Gastroesophageal sphincter (tissue), 4 donors: ENCODE data around the gene DUS1L. TPM values are rescaled to one million over a fixed set of nuclear protein-coding genes. Genes with fewer than 3 reads are reported as not detected.

ENCODE experiments used
- ATAC-seq: fragments of 150-250 bp; one replicate; pipeline ENCODE4 v1.9.1; 2016; ENCODE audit warnings: mild to moderate bottlenecking, moderate library complexity
- H3K27ac ChIP-seq, 4 donors: fragments of 200-600 bp; sonication (generic) in 3 of 4; 1 replicate in 3 of 4; 2 replicates in 1 of 4; pipeline ENCODE4 v1.5.1; 2016 to 2019
- H3K27me3 ChIP-seq: fragments of 200-600 bp; sonication (generic); one replicate; pipeline ENCODE4 v1.5.1; 2019
- H3K36me3 ChIP-seq, 2 donors: fragments of 200-600 bp; sonication (generic); one replicate each; pipeline ENCODE4 v1.5.1; 2019; ENCODE audit warnings: control low read depth in 1 of 2
- H3K4me1 ChIP-seq, 3 donors: fragments of 200-600 bp; sonication (generic); 1 replicate in 2 of 3; 2 replicates in 1 of 3; pipeline ENCODE4 v1.5.1; 2016 to 2019; ENCODE audit warnings: control low read depth in 2 of 3
- H3K4me3 ChIP-seq, 2 donors: fragments of 200-600 bp; sonication (generic); one replicate each; pipeline ENCODE4 v1.5.1; 2019; ENCODE audit warnings: mild to moderate bottlenecking in 1 of 2, moderate library complexity in 1 of 2
- H3K9me3 ChIP-seq, 3 donors: fragments of 200-600 bp; sonication (generic); one replicate each; pipeline ENCODE4 v1.5.1; 2017 to 2019; ENCODE audit warnings: control low read depth in 2 of 3
- EP300 ChIP-seq: sonication (generic); formaldehyde crosslinking; IDR thresholded peaks from one replicate; pipeline ENCODE4 v1.6.1; 2017; ENCODE audit warnings: antibody characterized with exemption, mild to moderate bottlenecking
- POLR2A ChIP-seq, 2 donors: fragments of 450-650 bp; IDR thresholded peaks; one replicate each; pipeline ENCODE4 v1.6.1; 2017; ENCODE audit warnings: antibody characterized with exemption in 2 of 2, mild to moderate bottlenecking in 2 of 2, moderate library complexity in 1 of 2
- POLR2AphosphoS5 ChIP-seq: sonication (generic); formaldehyde crosslinking; IDR thresholded peaks from one replicate; pipeline ENCODE4 v1.6.1; 2017; ENCODE audit warnings: antibody characterized with exemption
- WGBS, 2 donors: methylation state at CpG; one replicate each; pipeline ENCODE4 v1.1.5; 2018; ENCODE audit warnings: low coverage in 1 of 2; 5-methylcytosine and 5-hydroxymethylcytosine counted together
- total RNA-seq, 4 donors: library from RNA; depleted of rRNA; stranded (reverse); fragments of >200 nt; gene quantifications; one replicate each; pipeline ENCODE4 v1.1.0, GENCODE V29; 2016
- TF ChIP-seq, protein P1 (sequence below), 4 experiments: fragments of 200-600 bp in 2 of 4; fragments of 450-650 bp in 2 of 4; sonication (generic) in 1 of 4; IDR thresholded peaks; one replicate each; pipeline ENCODE4 v1.5.1; 2017 to 2019; ENCODE audit warnings: antibody characterized with exemption in 4 of 4, mild to moderate bottlenecking in 2 of 4, moderate library complexity in 2 of 4

Gene DUS1L
- total RNA-seq, 4 donors from 2014 or later = 35.8 to 62.8 (median 52.9) TPM

DNA sequence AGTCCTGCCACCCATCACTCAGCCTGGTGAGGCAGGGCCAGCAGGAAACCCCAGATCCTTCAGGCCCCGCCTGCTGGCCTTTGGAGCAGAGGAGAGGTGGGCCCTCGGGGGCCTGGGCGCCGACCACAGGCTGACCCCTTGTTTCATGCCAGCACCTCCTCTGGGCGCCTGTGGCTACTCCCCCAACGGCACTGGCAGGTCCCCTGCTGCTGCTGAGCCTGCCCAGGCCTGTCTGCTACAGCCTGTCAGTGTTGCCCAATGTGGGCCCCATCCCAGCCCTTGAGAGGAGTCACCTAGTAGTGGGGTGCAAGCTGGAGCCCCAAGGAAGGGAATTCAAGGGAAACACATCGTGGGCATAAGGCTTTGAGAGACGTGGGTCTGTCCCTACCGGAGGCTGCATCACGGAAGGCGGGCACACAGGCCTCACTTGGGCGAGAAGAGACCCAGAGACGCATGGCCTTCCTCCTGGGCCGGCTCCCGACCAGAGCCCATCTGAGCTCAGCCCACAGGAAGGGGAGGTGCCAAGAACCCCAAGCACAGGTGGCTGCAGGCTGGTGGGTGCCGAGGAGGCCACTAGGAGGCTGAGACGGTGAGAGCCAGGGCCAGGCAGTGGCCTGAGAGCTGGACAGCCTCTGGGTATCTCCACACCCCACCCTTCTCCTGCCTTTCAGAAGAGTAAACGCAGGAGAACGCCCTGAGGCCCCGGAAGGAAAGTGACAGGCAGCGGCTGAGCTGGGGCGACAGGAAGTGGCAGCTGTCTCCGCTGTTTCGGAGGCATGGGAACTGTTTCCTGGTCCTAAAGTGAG is 40.5 kb upstream of the DUS1L start:
- peak overlapping the region in 1 of 2 donors; percentile 28 for H3K4me3 ChIP-seq
- 45% methylated on average over 2 of the region's 24 CpGs; no CpG with 5 or more reads in 1 of the 2 donors for WGBS, 2 donors

DNA sequence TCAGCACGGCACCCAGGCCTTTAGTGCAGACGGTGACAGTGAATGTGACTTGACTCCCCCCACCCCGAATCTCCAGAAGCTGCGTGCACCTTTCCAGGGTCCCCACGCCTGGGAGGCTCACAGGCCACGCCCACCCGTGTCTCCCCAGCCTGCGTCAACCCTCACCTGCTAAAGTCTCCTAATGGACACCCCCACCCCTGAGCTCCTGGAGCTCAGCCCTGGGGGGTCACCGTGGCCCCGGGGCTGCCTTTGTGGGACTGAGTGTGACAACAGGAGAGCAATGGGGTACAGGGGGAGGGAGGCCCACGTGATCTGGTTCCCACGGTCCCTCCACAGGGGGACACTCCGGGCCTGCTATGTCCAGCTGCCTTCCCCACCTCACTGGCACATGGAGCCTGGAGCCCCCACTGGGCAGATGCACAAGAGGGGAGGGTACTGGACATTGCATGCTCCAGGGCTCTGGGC is 39.8 kb upstream of the DUS1L start:
- Histone ChIP-seq H3K4me1 (peaks cover 0 to 70% (median 26%) of the 10 kb centered on the region in 3 donors), H3K27me3 (no peaks in the 10 kb centered on the region), H3K36me3 (no peaks in the 10 kb centered on the region), H3K4me3 (no peak overlapping the region), H3K9me3 (no peaks in the 10 kb centered on the region), H3K27ac (peak overlapping the region in 2 of 4 donors; percentile 81 to 84)
- no peak for TF ChIP-seq POLR2A (IDR thresholded peaks at IDR 0.05)
- TF ChIP-seq POLR2AphosphoS5 = no peak
- TF ChIP-seq EP300 = no peak
- TF ChIP-seq, protein P1, sequence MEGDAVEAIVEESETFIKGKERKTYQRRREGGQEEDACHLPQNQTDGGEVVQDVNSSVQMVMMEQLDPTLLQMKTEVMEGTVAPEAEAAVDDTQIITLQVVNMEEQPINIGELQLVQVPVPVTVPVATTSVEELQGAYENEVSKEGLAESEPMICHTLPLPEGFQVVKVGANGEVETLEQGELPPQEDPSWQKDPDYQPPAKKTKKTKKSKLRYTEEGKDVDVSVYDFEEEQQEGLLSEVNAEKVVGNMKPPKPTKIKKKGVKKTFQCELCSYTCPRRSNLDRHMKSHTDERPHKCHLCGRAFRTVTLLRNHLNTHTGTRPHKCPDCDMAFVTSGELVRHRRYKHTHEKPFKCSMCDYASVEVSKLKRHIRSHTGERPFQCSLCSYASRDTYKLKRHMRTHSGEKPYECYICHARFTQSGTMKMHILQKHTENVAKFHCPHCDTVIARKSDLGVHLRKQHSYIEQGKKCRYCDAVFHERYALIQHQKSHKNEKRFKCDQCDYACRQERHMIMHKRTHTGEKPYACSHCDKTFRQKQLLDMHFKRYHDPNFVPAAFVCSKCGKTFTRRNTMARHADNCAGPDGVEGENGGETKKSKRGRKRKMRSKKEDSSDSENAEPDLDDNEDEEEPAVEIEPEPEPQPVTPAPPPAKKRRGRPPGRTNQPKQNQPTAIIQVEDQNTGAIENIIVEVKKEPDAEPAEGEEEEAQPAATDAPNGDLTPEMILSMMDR (IDR thresholded peaks at IDR 0.05) = no peak
- 91% methylated on average over 6 of the region's 13 CpGs; no CpG with 5 or more reads in 1 of the 2 donors for WGBS, 2 donors
- ATAC-seq = no peak

More for the DNA sequence above, 40.5 kb upstream of the DUS1L start:
- Histone ChIP-seq H3K36me3 (no peaks in the 10 kb centered on the region), H3K4me1 (peaks cover 0 to 64% (median 26%) of the 10 kb centered on the region in 3 donors), H3K27me3 (no peaks in the 10 kb centered on the region), H3K27ac (peak overlapping the region in 3 of 4 donors; percentile 43 to 55 (median 54)), H3K9me3 (no peaks in the 10 kb centered on the region)
- ATAC-seq = peak; percentile 24
- TF ChIP-seq, protein P1 (IDR thresholded peaks at IDR 0.05) = peak in 1 of 4 experiments; percentile 12
- no peak for TF ChIP-seq EP300
- peak in 1 of 2 donors; percentile 20 for TF ChIP-seq POLR2A (IDR thresholded peaks at IDR 0.05)

DNA sequence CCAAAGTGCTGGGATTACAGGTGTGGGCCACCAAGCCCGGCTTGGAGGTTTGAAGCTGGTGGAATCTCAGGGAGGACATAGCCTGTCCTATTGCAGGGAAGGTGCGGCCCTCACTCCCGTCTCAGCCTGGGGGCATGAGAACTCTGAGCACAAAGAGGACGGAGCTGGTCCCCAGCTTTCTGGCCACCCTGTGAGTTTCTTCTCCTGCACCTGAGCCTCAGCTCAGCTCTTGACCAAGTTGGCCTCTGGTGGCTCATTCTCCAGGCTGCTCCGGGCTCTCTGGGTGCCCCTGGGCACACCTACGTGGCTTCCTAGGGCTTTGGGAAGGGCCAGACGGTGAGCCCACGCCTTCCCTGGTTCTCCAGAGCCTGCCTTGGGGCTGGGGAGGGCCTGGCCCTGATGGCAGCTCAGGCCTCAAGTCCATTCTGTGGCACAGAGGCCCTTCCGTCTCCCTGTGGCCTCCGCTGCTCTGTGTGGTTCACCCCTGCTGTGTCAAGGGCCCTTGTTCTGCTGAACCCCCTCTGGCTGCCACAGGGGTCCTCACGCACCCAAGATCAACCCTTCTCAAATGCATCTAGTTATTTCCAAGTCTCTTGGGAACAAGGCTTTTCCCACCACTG is 39.3 kb upstream of the DUS1L start:
- Histone ChIP-seq H3K4me3 (no peak overlapping the region), H3K9me3 (no peaks in the 10 kb centered on the region), H3K4me1 (peaks cover 0 to 73% (median 26%) of the 10 kb centered on the region in 3 donors), H3K27ac (peak overlapping the region in 2 of 4 donors; percentile 81 to 84), H3K36me3 (no peaks in the 10 kb centered on the region), H3K27me3 (no peaks in the 10 kb centered on the region)
- WGBS, 2 donors = 100% methylated on average over 4 of the region's 11 CpGs; no CpG with 5 or more reads in 1 of the 2 donors
- no peak for TF ChIP-seq EP300
- no peak for TF ChIP-seq POLR2AphosphoS5
- TF ChIP-seq, protein P1 (IDR thresholded peaks at IDR 0.05) = no peak
- TF ChIP-seq POLR2A (IDR thresholded peaks at IDR 0.05) = no peak
- no peak for ATAC-seq

DNA sequence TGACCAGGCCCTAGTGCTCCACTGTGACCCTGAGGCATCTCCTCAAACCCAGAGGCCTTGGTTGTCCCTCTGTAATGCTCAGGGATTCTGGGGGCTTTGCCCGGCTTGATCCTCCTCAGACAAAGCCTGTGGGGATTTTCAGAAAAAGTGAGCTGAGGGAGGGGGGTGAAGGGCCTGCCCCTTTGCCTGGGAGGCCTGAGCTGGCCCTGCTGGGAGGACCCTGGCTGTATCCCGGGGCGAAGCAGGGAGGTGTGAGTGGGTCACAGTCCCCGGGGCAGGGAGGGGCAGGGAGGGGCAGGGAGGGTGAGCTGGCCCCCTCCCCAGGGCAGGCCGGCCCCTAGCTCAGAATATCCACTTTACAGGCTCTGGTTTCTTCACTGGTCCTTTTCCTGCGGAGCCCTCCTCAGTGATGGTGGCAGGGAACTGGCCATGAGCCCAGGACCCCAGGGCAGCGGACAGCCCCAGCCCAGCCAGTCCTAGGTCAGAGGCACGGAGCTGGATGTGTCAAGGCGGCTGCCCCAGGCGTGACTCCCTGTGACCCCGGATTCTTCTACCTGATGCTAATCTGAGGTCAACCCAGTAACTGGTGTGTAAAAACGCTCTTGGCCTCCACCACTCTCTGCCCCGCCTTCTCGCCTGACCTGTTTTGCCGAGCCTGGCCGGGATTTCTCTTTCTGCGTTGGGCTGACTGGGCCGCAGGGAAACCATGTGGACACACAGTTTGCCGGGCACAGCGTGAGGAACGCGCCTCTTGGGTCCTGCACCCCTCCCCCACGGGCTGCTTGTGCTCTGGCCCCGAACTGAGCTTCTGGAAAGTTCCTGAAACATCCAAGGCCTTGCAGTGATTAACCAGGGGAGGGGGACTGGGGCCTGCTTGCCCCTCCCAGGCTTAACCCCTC is 38.2 kb upstream of the DUS1L start:
- H3K36me3 ChIP-seq = no peaks in the 10 kb centered on the region
- H3K4me3 ChIP-seq = no peak overlapping the region
- H3K27me3 ChIP-seq = no peaks in the 10 kb centered on the region
- TF ChIP-seq, protein P1 (IDR thresholded peaks at IDR 0.05) = no peak
- TF ChIP-seq POLR2A (IDR thresholded peaks at IDR 0.05) (no peak), POLR2AphosphoS5 (peak; percentile 62), EP300 (no peak)
- peak overlapping the region; percentile 2 to 85 (median 82) for H3K27ac ChIP-seq
- H3K4me1 ChIP-seq = peaks cover 0 to 84% (median 36%) of the 10 kb centered on the region in 3 donors
- H3K9me3 ChIP-seq = no peaks in the 10 kb centered on the region
- 20 to 60% methylated on average over 1 to 2 of the region's 24 CpGs for WGBS, 2 donors
- ATAC-seq = peak; percentile 67
